ENCODE measurements around the gene MAPRE3. TPM values are rescaled to one million over a fixed set of nuclear protein-coding genes. Genes with fewer than 3 reads are reported as not detected.

MAPRE3 gene
- total RNA-seq, 2 experiments from 2014 or later, result 1.6 to 1.7 TPM

DNA sequence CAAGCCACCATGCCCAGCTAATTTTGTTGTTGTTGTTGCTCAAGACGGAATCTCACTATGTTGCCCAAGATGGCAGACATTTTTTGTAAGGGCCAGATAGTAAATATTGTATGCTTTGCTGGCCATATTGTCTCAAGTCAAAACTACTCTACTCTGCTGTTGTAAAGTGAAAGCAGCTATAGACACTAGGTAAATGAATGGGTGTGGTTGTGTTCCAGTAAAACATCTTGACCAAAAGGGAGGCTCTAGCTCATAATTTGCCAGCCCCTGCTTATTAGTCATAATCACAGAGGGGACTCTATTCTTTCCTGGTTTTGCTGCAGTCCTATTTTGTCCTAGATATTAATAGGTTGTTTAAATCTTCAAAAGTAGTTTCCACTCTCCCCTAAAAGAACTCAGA is 24.5 kb downstream of the MAPRE3 start:
- no peaks in the 10 kb centered on the region for H3K9me3 Mint-ChIP-seq
- no peak for TF ChIP-seq CTCF (IDR thresholded peaks at IDR 0.05)
- H3K36me3 Mint-ChIP-seq (ENCODE audit: low read depth), result no peaks in the 10 kb centered on the region
- ATAC-seq (no peak), DNase-seq (no peak)
- CTCF ChIA-PET, result interaction anchor here (1.0 to 4.7 kb wide), 6 partner anchors 10 to 149 kb away, joined by 3 to 21 read pairs (median 4); no protein-coding TSS in a partner anchor
- H3K27ac Mint-ChIP-seq, result no peak overlapping the region
- POLR2A ChIA-PET, result interaction anchor here (0.6 to 1.0 kb wide), 2 partner anchors 11 to 35 kb away, joined by 3 read pairs; no protein-coding TSS in a partner anchor
- H3K27me3 Mint-ChIP-seq, result no peaks in the 10 kb centered on the region
- intact Hi-C loops (cut with micrococcal nuclease), result no loop called here
- no peak overlapping the region for H3K4me3 Mint-ChIP-seq
- H3K4me1 Mint-ChIP-seq (ENCODE audit: low read depth), result no peaks in the 10 kb centered on the region

GRCh38 chr2:26997394-26997793 is 27.0 kb downstream of the MAPRE3 start:
- ChIA-PET POLR2A (no interaction called here), CTCF (interaction anchor here (1.9 to 4.7 kb wide), 2 partner anchors 19 to 35 kb away, joined by 10 to 21 read pairs; no protein-coding TSS in a partner anchor)
- Mint-ChIP-seq H3K9me3 (no peaks in the 10 kb centered on the region), H3K4me1 (ENCODE audit: low read depth) (no peaks in the 10 kb centered on the region), H3K27me3 (no peaks in the 10 kb centered on the region), H3K27ac (no peak overlapping the region), H3K36me3 (ENCODE audit: low read depth) (no peaks in the 10 kb centered on the region), H3K4me3 (no peak overlapping the region)
- intact Hi-C loops (cut with micrococcal nuclease), result no loop called here
- TF ChIP-seq CTCF (IDR thresholded peaks at IDR 0.05), result no peak
- ATAC-seq (no peak), DNase-seq (no peak)

- no peak overlapping the region for H3K27ac Mint-ChIP-seq
- intact Hi-C loops (cut with micrococcal nuclease), result no loop called here
Measured at GRCh38 chr2:26998323-26998722, 27.9 kb downstream of the MAPRE3 start.

GRCh38 chr2:27000228-27000627 is 29.8 kb downstream of the MAPRE3 start:
- Mint-ChIP-seq H3K27me3 (no peaks in the 10 kb centered on the region), H3K9me3 (no peaks in the 10 kb centered on the region), H3K27ac (no peak overlapping the region), H3K4me1 (ENCODE audit: low read depth) (no peaks in the 10 kb centered on the region), H3K4me3 (no peak overlapping the region), H3K36me3 (ENCODE audit: low read depth) (no peaks in the 10 kb centered on the region)
- no peak for TF ChIP-seq CTCF (IDR thresholded peaks at IDR 0.05)
- CTCF ChIA-PET, result no interaction called here
- intact Hi-C loops (cut with micrococcal nuclease), result no loop called here
- POLR2A ChIA-PET, result no interaction called here
- no peak for ATAC-seq
- no peak for DNase-seq

More at GRCh38 chr2:26998323-26998722, 27.9 kb downstream of the MAPRE3 start:
- Mint-ChIP-seq H3K9me3 (no peaks in the 10 kb centered on the region), H3K36me3 (ENCODE audit: low read depth) (no peaks in the 10 kb centered on the region), H3K27me3 (no peaks in the 10 kb centered on the region), H3K4me1 (ENCODE audit: low read depth) (no peaks in the 10 kb centered on the region), H3K4me3 (no peak overlapping the region)
- DNase-seq (no peak), ATAC-seq (no peak)
- POLR2A ChIA-PET, result interaction anchor here (0.7 kb wide), 2 partner anchors 11 to 13 kb away, joined by 3 read pairs; no protein-coding TSS in a partner anchor
- no peak for TF ChIP-seq CTCF (IDR thresholded peaks at IDR 0.05)
- CTCF ChIA-PET, result interaction anchor here (1.1 to 1.9 kb wide), 3 partner anchors 19 to 281 kb away, joined by 3 to 10 read pairs (median 4); no protein-coding TSS in a partner anchor

DNA sequence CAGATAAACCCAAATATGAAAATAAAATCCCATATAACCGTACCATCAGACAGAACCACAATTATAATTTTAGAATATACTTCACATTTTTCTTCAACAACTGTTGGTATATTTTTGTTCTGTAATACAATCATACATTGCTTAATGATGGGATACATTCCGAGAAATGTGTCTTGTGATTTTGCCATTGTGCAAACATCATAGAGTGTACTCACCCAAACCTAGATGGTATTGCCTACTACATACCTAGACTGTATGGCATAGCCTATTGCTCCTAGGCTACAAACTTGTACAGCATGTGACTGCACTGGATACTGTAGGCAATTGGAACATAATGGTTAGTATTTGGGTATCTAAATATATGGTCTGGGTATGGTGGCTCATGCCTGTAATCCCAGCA is 30.6 kb downstream of the MAPRE3 start:
- CTCF ChIA-PET, result no interaction called here
- no peaks in the 10 kb centered on the region for H3K4me1 Mint-ChIP-seq (ENCODE audit: low read depth)

More for the DNA sequence above, 30.6 kb downstream of the MAPRE3 start:
- ATAC-seq (no peak), DNase-seq (no peak)
- Mint-ChIP-seq H3K27me3 (no peaks in the 10 kb centered on the region), H3K36me3 (ENCODE audit: low read depth) (no peaks in the 10 kb centered on the region), H3K9me3 (no peaks in the 10 kb centered on the region), H3K27ac (no peak overlapping the region), H3K4me3 (no peak overlapping the region)
- POLR2A ChIA-PET, result no interaction called here
- intact Hi-C loops (cut with micrococcal nuclease), result no loop called here
- TF ChIP-seq CTCF (IDR thresholded peaks at IDR 0.05), result no peak

Measured in activated CD8-positive, alpha-beta T cell treated with anti-CD3 and anti-CD28 coated beads for 36 hours (primary cell).